Prostate gland (tissue), 2 donors: Measurements from ENCODE around the gene STAT2.

Experiments
- POLR2A ChIP-seq: fragments of 450-650 bp; IDR thresholded peaks from one replicate; pipeline ENCODE4 v1.6.1; 2016; ENCODE audit warnings: antibody characterized with exemption, mild to moderate bottlenecking
- POLR2AphosphoS5 ChIP-seq: sonication (generic); formaldehyde crosslinking; IDR thresholded peaks from one replicate; pipeline ENCODE4 v1.6.1; 2017; ENCODE audit warnings: antibody characterized with exemption
- TF ChIP-seq, protein P1 (sequence below), 4 experiments: fragments of 200-600 bp in 2 of 4; fragments of 450-650 bp in 2 of 4; sonication (generic) in 2 of 4; IDR thresholded peaks; 1 replicate in 3 of 4; 2 replicates in 1 of 4; pipeline ENCODE4 v1.5.1; 2016 to 2019; ENCODE audit warnings: antibody characterized with exemption in 4 of 4, mild to moderate bottlenecking in 2 of 4, moderate library complexity in 2 of 4

DNA sequence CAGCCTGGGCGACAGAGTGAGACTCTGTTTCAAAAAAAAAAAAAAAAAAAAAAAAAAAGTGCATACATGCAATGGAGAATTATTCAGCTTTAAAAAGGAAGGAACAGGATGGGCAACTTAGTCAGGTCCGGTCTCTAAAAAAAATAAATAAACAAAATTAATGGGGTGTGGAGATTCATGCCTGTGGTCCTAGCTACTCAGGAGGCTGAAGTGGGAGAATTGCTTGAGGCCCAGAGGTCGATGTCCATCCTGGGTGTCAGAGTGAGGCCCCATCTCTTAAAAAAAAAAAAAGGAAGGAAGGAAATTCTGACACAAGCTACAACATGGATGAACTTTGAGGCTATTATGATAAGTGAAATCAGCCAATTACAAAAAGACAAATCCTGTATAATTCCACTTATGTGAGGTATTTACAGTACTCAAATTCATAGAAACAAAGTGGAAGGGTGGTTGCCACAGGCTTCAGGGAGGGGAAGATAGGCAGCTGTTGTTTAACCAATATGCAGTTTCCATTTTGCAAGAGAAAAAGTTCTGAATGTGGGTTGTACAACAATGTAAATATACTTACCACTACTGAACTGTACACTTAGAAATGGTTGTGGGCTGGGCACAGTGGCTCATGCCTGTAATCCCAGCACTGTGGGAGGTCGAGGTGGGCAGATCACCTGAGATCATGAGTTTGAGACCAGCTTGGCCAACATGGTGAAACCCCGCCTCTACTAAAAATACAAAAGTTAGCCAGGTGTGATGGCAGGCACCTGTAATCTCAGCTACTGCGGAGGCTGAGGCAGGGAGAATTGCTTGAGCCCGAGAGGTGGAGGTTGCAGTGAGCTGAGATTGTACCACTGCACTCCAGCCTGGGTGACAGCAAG, 15.1 kb upstream of the STAT2 start:
- TF ChIP-seq, protein P1, sequence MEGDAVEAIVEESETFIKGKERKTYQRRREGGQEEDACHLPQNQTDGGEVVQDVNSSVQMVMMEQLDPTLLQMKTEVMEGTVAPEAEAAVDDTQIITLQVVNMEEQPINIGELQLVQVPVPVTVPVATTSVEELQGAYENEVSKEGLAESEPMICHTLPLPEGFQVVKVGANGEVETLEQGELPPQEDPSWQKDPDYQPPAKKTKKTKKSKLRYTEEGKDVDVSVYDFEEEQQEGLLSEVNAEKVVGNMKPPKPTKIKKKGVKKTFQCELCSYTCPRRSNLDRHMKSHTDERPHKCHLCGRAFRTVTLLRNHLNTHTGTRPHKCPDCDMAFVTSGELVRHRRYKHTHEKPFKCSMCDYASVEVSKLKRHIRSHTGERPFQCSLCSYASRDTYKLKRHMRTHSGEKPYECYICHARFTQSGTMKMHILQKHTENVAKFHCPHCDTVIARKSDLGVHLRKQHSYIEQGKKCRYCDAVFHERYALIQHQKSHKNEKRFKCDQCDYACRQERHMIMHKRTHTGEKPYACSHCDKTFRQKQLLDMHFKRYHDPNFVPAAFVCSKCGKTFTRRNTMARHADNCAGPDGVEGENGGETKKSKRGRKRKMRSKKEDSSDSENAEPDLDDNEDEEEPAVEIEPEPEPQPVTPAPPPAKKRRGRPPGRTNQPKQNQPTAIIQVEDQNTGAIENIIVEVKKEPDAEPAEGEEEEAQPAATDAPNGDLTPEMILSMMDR (IDR thresholded peaks at IDR 0.05) = no peak
- no peak for TF ChIP-seq POLR2AphosphoS5
- TF ChIP-seq POLR2A = no peak
